ENCODE measurements around the gene LAT. TPM values are rescaled to one million over a fixed set of nuclear protein-coding genes. Genes with fewer than 3 reads are reported as not detected.

Gene LAT
- total RNA-seq, 2 donors from 2014 or later: 3.7 to 7.3 TPM

- peak overlapping the region; percentile 17 for H3K27ac ChIP-seq
- H3K4me1 ChIP-seq: no peaks in the 10 kb centered on the region
- DNase-seq: no peak
- H3K9me3 ChIP-seq: no peaks in the 10 kb centered on the region
- peak overlapping the region; percentile 15 for H3K4me3 ChIP-seq
- H3K36me3 ChIP-seq: no peaks in the 10 kb centered on the region
- TF ChIP-seq, protein P1, sequence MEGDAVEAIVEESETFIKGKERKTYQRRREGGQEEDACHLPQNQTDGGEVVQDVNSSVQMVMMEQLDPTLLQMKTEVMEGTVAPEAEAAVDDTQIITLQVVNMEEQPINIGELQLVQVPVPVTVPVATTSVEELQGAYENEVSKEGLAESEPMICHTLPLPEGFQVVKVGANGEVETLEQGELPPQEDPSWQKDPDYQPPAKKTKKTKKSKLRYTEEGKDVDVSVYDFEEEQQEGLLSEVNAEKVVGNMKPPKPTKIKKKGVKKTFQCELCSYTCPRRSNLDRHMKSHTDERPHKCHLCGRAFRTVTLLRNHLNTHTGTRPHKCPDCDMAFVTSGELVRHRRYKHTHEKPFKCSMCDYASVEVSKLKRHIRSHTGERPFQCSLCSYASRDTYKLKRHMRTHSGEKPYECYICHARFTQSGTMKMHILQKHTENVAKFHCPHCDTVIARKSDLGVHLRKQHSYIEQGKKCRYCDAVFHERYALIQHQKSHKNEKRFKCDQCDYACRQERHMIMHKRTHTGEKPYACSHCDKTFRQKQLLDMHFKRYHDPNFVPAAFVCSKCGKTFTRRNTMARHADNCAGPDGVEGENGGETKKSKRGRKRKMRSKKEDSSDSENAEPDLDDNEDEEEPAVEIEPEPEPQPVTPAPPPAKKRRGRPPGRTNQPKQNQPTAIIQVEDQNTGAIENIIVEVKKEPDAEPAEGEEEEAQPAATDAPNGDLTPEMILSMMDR (IDR thresholded peaks at IDR 0.05): no peak
- no peaks in the 10 kb centered on the region for H3K27me3 ChIP-seq
- peak overlapping the region; percentile 21 to 50 for H3K9ac ChIP-seq (ENCODE audit: low read depth in 2 of 2, low read length in 2 of 2)
- intact Hi-C loops (cut with DNase I): no loop called here
Measured at GRCh38 chr16:28985211-28986041, 574 bp downstream of the LAT start.

GRCh38 chr16:28986046-28986445, 1.2 kb downstream of the LAT start:
- no peaks in the 10 kb centered on the region for H3K27me3 ChIP-seq
- H3K4me3 ChIP-seq: peak overlapping the region; percentile 15
- no peak overlapping the region for H3K27ac ChIP-seq
- H3K4me1 ChIP-seq: no peaks in the 10 kb centered on the region
- intact Hi-C loops (cut with DNase I): no loop called here
- TF ChIP-seq, protein P1 (IDR thresholded peaks at IDR 0.05): no peak
- DNase-seq: no peak
- H3K9me3 ChIP-seq: no peaks in the 10 kb centered on the region
- H3K9ac ChIP-seq (ENCODE audit: low read depth in 2 of 2, low read length in 2 of 2): peak overlapping the region in 1 of 2 donors; percentile 21
- no peaks in the 10 kb centered on the region for H3K36me3 ChIP-seq

DNA sequence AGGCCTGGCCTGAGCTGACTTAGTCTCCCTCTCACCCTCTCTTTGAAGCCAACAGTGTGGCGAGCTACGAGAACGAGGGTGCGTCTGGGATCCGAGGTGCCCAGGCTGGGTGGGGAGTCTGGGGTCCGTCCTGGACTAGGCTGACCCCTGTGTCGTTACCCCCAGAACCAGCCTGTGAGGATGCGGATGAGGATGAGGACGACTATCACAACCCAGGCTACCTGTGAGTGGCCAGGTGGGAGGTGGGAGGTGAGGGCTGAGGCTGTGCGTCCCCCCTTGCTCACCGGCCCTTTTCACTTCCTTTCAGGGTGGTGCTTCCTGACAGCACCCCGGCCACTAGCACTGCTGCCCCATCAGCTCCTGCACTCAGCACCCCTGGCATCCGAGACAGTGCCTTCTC, 1.6 kb downstream of the LAT start:
- intact Hi-C loops (cut with DNase I): no loop called here
- no peak overlapping the region for H3K27ac ChIP-seq

GRCh38 chr16:28987170-28987853, 2.5 kb downstream of the LAT start:
- Histone ChIP-seq H3K36me3 (no peaks in the 10 kb centered on the region), H3K9ac (ENCODE audit: low read depth in 2 of 2, low read length in 2 of 2) (no peak overlapping the region), H3K4me1 (no peaks in the 10 kb centered on the region), H3K9me3 (no peaks in the 10 kb centered on the region), H3K27me3 (no peaks in the 10 kb centered on the region), H3K4me3 (peak overlapping the region; percentile 4), H3K27ac (no peak overlapping the region)
- DNase-seq: no peak
- TF ChIP-seq, protein P1 (IDR thresholded peaks at IDR 0.05): no peak
- intact Hi-C loops (cut with DNase I): no loop called here

More for the DNA sequence above, 1.6 kb downstream of the LAT start:
- Histone ChIP-seq H3K27me3 (no peaks in the 10 kb centered on the region), H3K9ac (ENCODE audit: low read depth in 2 of 2, low read length in 2 of 2) (no peak overlapping the region), H3K4me1 (no peaks in the 10 kb centered on the region), H3K36me3 (no peaks in the 10 kb centered on the region), H3K9me3 (no peaks in the 10 kb centered on the region), H3K4me3 (peak overlapping the region; percentile 4)
- TF ChIP-seq, protein P1 (IDR thresholded peaks at IDR 0.05): no peak
- no peak for DNase-seq

DNA sequence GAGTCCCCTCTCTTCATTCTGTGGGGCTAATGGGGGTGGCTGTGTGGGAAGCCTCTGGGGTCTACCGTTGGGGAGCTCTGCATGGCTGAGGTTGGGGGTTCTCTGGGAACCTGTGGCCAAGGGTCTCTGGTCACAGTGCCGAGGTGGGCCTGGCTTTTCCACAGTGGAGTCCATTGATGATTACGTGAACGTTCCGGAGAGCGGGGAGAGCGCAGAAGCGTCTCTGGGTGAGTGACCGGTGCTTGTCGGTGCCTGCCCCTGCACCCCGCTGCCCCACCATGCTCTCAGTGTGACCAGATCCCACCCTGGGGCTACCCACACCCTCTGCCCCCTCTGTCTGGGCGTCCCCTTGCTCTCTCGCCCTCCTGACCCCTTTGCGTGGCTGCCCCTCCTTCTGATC, 4.5 kb downstream of the LAT start:
- Histone ChIP-seq H3K36me3 (no peaks in the 10 kb centered on the region), H3K9ac (ENCODE audit: low read depth in 2 of 2, low read length in 2 of 2) (no peak overlapping the region)

More for the DNA sequence above, 4.5 kb downstream of the LAT start:
- no peaks in the 10 kb centered on the region for H3K27me3 ChIP-seq
- DNase-seq: no peak
- intact Hi-C loops (cut with DNase I): no loop called here
- H3K9me3 ChIP-seq: no peaks in the 10 kb centered on the region
- TF ChIP-seq, protein P1 (IDR thresholded peaks at IDR 0.05): no peak
- no peaks in the 10 kb centered on the region for H3K4me1 ChIP-seq
- no peak overlapping the region for H3K4me3 ChIP-seq
- H3K27ac ChIP-seq: no peak overlapping the region

All from colonic mucosa (tissue), 4 donors.